Stimulated activated CD4-positive, alpha-beta T cell treated with anti-CD3 and anti-CD28 coated beads, TNF-alpha, amount 100 ng/mL, for 1 hour (primary cell): Measurements from ENCODE around the gene ENPP1.
"Not testable (repeated sequence)": the region's sequence is repeated elsewhere in the genome, so short reads cannot be mapped to it uniquely, and the experiment has no call there.

Experiments
- DNase-seq, 3 donors: peaks; one replicate each; pipeline ENCODE4 v3.0.0-alpha.2; 2020; ENCODE audit warnings: low read depth in 3 of 3, low spot score in 1 of 3

The ENPP1 gene

GRCh38 chr6:131911951-131912350, 104.1 kb downstream of the ENPP1 start:
- no peak for DNase-seq

GRCh38 chr6:131914234-131914633, 106.4 kb downstream of the ENPP1 start:
- DNase-seq = no peak

GRCh38 chr6:131914967-131915751, 107.3 kb downstream of the ENPP1 start:
- peak in 1 of 3 donors; percentile 12 for DNase-seq

GRCh38 chr6:131916091-131916796, 108.4 kb downstream of the ENPP1 start:
- not testable (repeated sequence) for DNase-seq

DNA sequence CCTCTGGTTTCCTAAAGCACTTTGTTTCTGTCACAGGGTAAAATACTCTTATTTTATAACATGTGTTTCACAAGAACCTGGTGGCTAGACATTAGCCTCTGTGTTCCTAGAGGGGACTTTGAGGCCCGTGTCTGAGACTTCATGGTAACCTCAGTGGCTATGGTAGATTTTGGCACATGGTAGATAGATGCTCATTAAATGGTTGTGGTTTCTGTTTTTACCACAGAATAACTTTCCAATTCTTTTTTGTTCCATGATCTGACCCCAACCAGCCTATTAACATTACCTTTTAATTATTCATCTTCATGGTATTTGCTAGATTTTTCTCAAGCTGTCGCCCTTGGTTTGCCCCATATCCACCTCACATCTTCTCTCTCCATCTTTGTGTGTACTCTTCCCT, 109.0 kb downstream of the ENPP1 start:
- no peak for DNase-seq

DNA sequence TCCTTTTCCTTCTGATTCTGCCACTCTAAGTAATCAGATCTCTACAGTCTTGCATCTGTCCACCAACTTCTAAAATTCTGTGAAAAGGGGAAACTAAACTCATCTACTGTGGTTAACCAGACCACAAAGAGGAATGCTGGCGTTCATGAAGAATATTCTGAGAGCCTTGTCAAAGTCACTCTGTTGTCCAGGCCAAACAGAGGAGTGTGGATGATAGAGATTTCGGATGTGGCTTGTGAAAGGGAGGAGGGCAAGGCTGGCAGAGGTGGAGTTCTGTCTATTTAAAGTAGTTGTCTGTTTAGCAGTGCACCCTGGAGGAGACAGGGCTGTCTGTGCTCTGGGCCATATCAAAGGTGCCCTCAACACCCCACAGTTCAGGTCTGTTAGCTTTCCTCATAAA, 109.5 kb downstream of the ENPP1 start:
- no peak for DNase-seq

GRCh38 chr6:131917763-131918649, 110.2 kb downstream of the ENPP1 start:
- DNase-seq = no peak

DNA sequence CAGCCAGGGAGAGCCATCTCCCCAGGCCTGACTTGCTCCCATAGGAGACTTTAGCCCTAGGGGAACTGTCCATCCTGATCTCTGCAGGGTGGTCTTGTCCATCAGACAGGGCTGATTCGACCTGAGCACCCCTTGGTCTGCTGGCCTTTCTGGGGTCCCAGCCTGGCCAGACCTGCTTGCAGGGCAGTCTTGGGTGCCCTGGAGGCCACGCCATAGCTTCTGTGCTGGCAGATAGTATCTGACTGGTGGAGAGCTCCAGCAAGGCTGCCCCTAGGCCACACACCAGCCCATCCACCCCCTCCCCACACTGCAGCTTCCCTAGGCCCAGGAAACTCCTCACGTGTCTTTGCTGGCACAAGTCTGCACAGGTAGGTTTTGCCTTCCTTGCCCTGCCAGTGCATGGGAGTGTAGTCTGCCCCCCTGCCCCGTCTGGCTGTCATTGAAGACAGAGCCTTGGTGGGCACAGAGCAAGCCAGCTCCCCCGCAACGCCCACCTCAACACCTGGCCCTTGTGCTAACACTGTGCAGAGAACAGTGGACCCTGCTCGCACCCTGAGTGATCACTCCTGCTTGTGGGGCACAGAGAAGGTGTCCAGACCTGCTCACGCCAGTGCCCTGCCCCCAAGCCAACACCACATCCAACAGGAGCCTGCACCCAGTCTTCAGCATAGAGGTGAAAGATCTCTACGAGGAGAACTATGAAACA, 111.0 kb downstream of the ENPP1 start:
- DNase-seq = no peak

DNA sequence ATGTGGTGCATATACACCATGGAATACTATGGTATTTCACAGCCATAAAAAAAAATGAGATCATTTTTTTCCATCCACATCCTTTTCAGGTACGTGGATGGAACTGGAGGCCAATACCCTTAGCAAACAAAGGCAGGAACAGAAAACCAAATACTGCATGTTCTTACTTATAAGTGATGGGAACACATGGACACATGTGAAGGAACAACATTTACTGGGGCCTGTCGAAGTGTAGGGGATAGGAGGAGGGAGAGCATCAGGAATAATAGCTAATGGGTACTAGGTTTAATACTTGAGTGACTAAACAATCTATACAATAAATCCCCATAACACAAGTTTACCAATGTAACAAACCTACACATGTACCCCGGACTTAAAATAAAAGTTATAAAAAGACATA, 112.8 kb downstream of the ENPP1 start:
- no peak for DNase-seq

DNA sequence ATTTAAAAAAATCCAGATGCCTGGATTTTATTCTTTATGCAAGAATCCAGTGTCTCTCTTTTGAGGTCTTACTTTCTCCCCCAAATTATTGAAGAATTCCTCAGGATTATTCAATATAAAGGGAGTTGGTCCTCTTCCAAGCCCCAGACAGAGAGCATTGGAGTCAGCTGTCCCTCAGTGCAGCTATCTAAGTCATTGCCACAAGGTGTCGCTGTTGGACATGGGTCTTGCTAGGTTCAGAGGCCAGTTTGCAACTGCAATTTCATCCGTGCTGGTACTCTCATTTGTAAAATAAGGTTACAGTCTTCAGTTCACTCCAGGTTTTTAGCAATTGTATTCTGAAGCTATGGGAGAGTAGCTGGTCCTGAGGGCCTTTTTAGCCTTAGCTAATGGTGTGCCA, 115.5 kb downstream of the ENPP1 start:
- no peak for DNase-seq

DNA sequence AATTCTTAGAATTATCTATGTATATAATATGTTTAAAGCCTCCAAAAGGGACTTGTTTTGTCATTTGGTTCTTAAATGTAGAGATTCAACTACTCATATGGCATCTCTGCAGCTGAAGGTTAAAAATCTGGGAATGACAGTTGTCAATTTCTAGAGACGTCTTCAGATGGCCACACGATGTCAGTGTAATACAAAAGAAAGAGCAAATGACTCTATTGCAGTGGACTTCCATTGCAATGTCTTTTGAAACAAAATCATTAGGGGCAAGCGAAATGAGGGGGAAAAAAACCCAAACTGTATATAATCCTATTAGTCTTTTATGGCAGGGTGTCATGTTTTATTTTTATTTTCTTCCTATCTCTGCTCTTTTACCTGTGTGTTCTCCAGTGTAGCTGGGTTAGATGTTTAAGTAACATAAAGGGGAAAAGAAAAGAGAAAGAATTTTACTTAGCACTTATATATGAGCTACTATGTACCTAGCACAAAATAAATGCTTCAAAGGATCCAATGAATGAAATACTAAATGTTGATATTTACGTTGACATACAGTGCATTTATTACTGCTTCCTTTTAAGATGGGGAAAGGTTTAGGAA, 117.2 kb downstream of the ENPP1 start:
- DNase-seq = no peak

DNA sequence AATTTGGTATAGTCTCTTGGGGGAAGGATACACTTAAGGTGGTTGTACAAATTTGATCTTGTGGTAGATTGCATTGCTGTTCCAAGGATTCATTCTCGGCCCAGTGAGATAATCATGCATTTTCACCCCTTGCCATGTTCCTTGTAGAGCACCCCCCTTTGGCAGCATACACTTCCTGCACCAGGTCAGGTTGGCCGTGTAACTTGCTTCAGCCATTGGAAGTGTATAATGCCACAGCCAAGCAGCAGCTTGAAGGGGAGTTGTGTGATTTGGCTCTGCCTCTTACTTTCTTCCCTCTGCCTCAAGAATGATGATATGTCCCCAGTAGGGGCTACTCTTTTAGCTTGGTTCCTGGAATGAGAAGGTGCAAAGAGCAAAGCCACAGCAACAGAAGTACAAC, 121.4 kb downstream of the ENPP1 start:
- DNase-seq = no peak

DNA sequence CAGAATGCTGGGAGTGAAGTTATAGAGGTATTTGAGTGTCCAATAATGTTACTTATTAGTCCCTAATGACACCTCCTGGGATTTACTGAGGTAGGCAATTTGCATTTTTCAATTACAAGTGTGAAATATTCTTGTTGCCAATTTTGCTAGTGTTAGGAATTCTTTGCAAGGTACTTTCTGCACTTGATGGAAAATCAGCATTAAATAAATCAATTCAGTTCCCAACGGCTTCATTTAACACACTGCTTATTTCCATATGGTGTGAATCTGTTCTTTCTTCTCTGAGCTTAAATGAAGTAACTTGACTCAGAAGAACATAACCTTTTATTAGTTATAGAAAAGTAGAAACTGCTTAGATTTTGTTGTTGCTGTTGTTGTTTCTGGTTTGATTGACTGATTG, 122.2 kb downstream of the ENPP1 start:
- no peak for DNase-seq

GRCh38 chr6:131931063-131931750, 123.4 kb downstream of the ENPP1 start:
- DNase-seq = no peak

DNA sequence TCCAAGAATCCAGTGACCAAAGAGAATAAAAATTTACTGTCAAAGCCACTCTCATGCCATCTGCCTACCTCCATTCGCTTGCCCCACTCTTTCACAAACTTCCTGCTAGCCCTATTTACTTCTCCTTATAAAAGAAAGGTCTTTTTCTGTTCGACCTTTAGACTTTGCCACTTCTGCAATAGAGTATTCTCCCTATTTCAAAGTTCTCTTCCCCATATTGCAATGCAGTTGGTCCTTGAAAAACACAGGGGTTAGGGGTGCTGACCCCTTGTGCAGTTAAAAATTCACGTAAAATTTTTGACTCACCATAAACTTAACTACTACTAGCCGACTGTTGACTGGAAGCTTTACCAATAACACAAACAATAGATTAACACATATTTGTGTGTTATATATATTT, 128.3 kb downstream of the ENPP1 start:
- no peak for DNase-seq

- no peak for DNase-seq
Observed at GRCh38 chr6:131937226-131937625, 129.4 kb downstream of the ENPP1 start.

- no peak for DNase-seq
Observed at GRCh38 chr6:131937703-131938631, 130.1 kb downstream of the ENPP1 start.
